ENCODE results near the gene CXADR.

Gene CXADR

GRCh38 chr21:17611414-17612022, 98.7 kb downstream of the CXADR start:
- H3K9me3 ChIP-seq (ENCODE audit: control insufficient read depth, low read length): no peaks in the 10 kb centered on the region
- peak overlapping the region; percentile 90 for H3K9ac ChIP-seq (ENCODE audit: low read length)
- peak overlapping the region; percentile 92 for H3K4me3 ChIP-seq (ENCODE audit: low read length)
- H3K4me1 ChIP-seq (ENCODE audit: control insufficient read depth, insufficient read depth, low read length): peaks cover 22% of the 10 kb centered on the region
- H3K27me3 ChIP-seq (replicated peaks; ENCODE audit: control insufficient read depth, insufficient read depth, low read length): no peaks in the 10 kb centered on the region
- peak; percentile 95 for DNase-seq (ENCODE audit: low read depth)
- H3K36me3 ChIP-seq (ENCODE audit: control insufficient read depth, insufficient read depth, low read length, severe bottlenecking): peaks cover 15% of the 10 kb centered on the region

- peaks cover 20% of the 10 kb centered on the region for H3K4me1 ChIP-seq (ENCODE audit: control insufficient read depth, insufficient read depth, low read length)
- peaks cover 15% of the 10 kb centered on the region for H3K36me3 ChIP-seq (ENCODE audit: control insufficient read depth, insufficient read depth, low read length, severe bottlenecking)
- no peaks in the 10 kb centered on the region for H3K9me3 ChIP-seq (ENCODE audit: control insufficient read depth, low read length)
- no peaks in the 10 kb centered on the region for H3K27me3 ChIP-seq (replicated peaks; ENCODE audit: control insufficient read depth, insufficient read depth, low read length)
- H3K9ac ChIP-seq (ENCODE audit: low read length): peak overlapping the region; percentile 90
- peak; percentile 71 for DNase-seq (ENCODE audit: low read depth)
- H3K4me3 ChIP-seq (ENCODE audit: low read length): peak overlapping the region; percentile 92
Measured at GRCh38 chr21:17612023-17612564, 99.3 kb downstream of the CXADR start.

- peaks cover 18% of the 10 kb centered on the region for H3K4me1 ChIP-seq (ENCODE audit: control insufficient read depth, insufficient read depth, low read length)
- H3K9me3 ChIP-seq (ENCODE audit: control insufficient read depth, low read length): no peaks in the 10 kb centered on the region
- H3K9ac ChIP-seq (ENCODE audit: low read length): peak within 1 kb of the TSS; percentile 90
- peaks cover 10% of the 10 kb centered on the region for H3K36me3 ChIP-seq (ENCODE audit: control insufficient read depth, insufficient read depth, low read length, severe bottlenecking)
- peak; percentile 91 for DNase-seq (ENCODE audit: low read depth)
- no peaks in the 10 kb centered on the region for H3K27me3 ChIP-seq (replicated peaks; ENCODE audit: control insufficient read depth, insufficient read depth, low read length)
- peak within 1 kb of the TSS; percentile 92 for H3K4me3 ChIP-seq (ENCODE audit: low read length)
Measured at GRCh38 chr21:17612565-17613241, 99.9 kb downstream of the CXADR start, which contains the start of gene BTG3. BTG3 (minus strand) TSS chr21:17612901; CDS start chr21:17609144, 3,757 bp downstream.

- peak; percentile 40 for DNase-seq (ENCODE audit: low read depth)
- peak overlapping the region; percentile 92 for H3K4me3 ChIP-seq (ENCODE audit: low read length)
- peak overlapping the region; percentile 90 for H3K9ac ChIP-seq (ENCODE audit: low read length)
- no peaks in the 10 kb centered on the region for H3K9me3 ChIP-seq (ENCODE audit: control insufficient read depth, low read length)
- H3K27me3 ChIP-seq (replicated peaks; ENCODE audit: control insufficient read depth, insufficient read depth, low read length): no peaks in the 10 kb centered on the region
- H3K36me3 ChIP-seq (ENCODE audit: control insufficient read depth, insufficient read depth, low read length, severe bottlenecking): peaks cover 5% of the 10 kb centered on the region
- H3K4me1 ChIP-seq (ENCODE audit: control insufficient read depth, insufficient read depth, low read length): peaks cover 18% of the 10 kb centered on the region
Measured at GRCh38 chr21:17613242-17613676, 100.4 kb downstream of the CXADR start.

DNA sequence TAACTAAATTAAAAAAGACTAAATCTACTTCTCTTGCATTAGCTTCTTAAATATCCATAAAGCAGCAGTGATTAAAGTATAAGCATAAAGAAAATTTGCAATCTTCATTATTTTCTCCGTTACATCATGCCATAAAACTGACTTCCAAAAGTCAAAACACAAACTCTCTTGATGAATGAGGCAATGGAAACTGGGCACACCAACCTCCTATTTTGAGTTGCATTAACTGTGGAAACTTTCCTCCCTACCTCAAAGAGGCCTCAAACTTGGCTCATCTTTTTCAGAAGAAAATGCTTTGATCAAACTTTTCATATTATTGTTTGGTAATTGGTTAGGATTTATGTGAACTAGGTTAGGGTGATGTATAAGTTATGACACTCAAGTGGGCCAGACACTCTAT, 104.0 kb downstream of the CXADR start:
- Histone ChIP-seq H3K9me3 (ENCODE audit: control insufficient read depth, low read length) (no peaks in the 10 kb centered on the region), H3K27me3 (replicated peaks; ENCODE audit: control insufficient read depth, insufficient read depth, low read length) (no peaks in the 10 kb centered on the region)
- no peak for DNase-seq (ENCODE audit: low read depth)

DNA sequence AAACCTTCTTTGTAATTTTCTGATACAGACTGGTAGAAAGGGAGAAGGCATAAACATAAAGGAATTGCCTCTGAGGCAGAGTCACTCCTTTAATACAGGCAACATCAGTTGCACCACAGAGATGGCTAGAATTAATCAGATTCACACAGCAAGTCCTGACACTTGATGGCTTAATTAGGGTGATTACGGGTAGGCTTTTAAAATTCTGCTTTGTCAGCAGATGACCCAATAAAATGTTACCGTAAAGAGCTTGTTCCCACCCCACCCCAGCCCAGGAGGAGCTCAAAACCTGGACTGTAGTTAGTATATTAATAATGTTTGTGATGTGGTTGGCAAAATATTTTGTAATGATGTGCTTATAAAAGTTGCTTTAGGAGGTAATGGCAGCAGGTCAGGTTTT, 109.2 kb downstream of the CXADR start:
- no peak overlapping the region for H3K9ac ChIP-seq (ENCODE audit: low read length)
- no peak for DNase-seq (ENCODE audit: low read depth)

More for the DNA sequence above, 104.0 kb downstream of the CXADR start:
- no peak overlapping the region for H3K9ac ChIP-seq (ENCODE audit: low read length)
- H3K4me1 ChIP-seq (ENCODE audit: control insufficient read depth, insufficient read depth, low read length): peaks cover 5% of the 10 kb centered on the region
- H3K4me3 ChIP-seq (ENCODE audit: low read length): no peak overlapping the region
- H3K36me3 ChIP-seq (ENCODE audit: control insufficient read depth, insufficient read depth, low read length, severe bottlenecking): no peaks in the 10 kb centered on the region

DNA sequence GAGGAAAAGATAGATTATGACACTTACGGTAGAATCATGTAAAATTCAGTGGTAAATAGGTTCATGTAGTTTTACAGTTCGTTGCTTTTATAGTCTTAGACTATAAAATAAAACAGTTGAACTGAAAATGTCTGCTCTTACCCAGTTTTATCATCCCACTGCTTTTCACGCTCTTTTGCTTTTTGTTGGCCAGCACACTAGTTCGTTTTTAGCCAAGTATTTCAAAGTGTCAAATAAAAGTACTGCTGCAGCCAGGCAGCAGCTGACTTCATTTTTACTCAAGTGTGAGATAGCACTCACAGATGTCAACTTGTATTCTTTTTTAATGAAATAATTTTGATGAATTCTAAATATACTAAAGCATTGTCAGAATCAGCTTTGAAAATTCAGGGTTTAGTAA, 118.4 kb downstream of the CXADR start:
- Histone ChIP-seq H3K9ac (ENCODE audit: low read length) (peak overlapping the region; percentile 25), H3K36me3 (ENCODE audit: control insufficient read depth, insufficient read depth, low read length, severe bottlenecking) (no peaks in the 10 kb centered on the region), H3K27me3 (replicated peaks; ENCODE audit: control insufficient read depth, insufficient read depth, low read length) (no peaks in the 10 kb centered on the region), H3K4me1 (ENCODE audit: control insufficient read depth, insufficient read depth, low read length) (peaks cover 18% of the 10 kb centered on the region), H3K9me3 (ENCODE audit: control insufficient read depth, low read length) (no peaks in the 10 kb centered on the region), H3K4me3 (ENCODE audit: low read length) (no peak overlapping the region)
- DNase-seq (ENCODE audit: low read depth): no peak

More for the DNA sequence above, 109.2 kb downstream of the CXADR start:
- Histone ChIP-seq H3K36me3 (ENCODE audit: control insufficient read depth, insufficient read depth, low read length, severe bottlenecking) (no peaks in the 10 kb centered on the region), H3K4me1 (ENCODE audit: control insufficient read depth, insufficient read depth, low read length) (no peaks in the 10 kb centered on the region), H3K9me3 (ENCODE audit: control insufficient read depth, low read length) (no peaks in the 10 kb centered on the region), H3K27me3 (replicated peaks; ENCODE audit: control insufficient read depth, insufficient read depth, low read length) (peaks cover 4% of the 10 kb centered on the region), H3K4me3 (ENCODE audit: low read length) (no peak overlapping the region)

- Histone ChIP-seq H3K4me3 (ENCODE audit: low read length) (no peak overlapping the region), H3K4me1 (ENCODE audit: control insufficient read depth, insufficient read depth, low read length) (peaks cover 5% of the 10 kb centered on the region), H3K27me3 (replicated peaks; ENCODE audit: control insufficient read depth, insufficient read depth, low read length) (no peaks in the 10 kb centered on the region), H3K36me3 (ENCODE audit: control insufficient read depth, insufficient read depth, low read length, severe bottlenecking) (no peaks in the 10 kb centered on the region), H3K9me3 (ENCODE audit: control insufficient read depth, low read length) (no peaks in the 10 kb centered on the region), H3K9ac (ENCODE audit: low read length) (no peak overlapping the region)
- DNase-seq (ENCODE audit: low read depth): no peak
Measured at GRCh38 chr21:17636711-17637110, 123.9 kb downstream of the CXADR start.

- Histone ChIP-seq H3K27me3 (replicated peaks; ENCODE audit: control insufficient read depth, insufficient read depth, low read length) (no peaks in the 10 kb centered on the region), H3K4me3 (ENCODE audit: low read length) (no peak overlapping the region), H3K4me1 (ENCODE audit: control insufficient read depth, insufficient read depth, low read length) (peaks cover 4% of the 10 kb centered on the region), H3K9me3 (ENCODE audit: control insufficient read depth, low read length) (no peaks in the 10 kb centered on the region), H3K9ac (ENCODE audit: low read length) (no peak overlapping the region), H3K36me3 (ENCODE audit: control insufficient read depth, insufficient read depth, low read length, severe bottlenecking) (no peaks in the 10 kb centered on the region)
- no peak for DNase-seq (ENCODE audit: low read depth)
Measured at GRCh38 chr21:17640821-17641220, 128.0 kb downstream of the CXADR start.

Measured in adipocyte (in vitro differentiated cells).